NT2/D1 (cell line): ENCODE measurements around the gene LRRK1.

Experiments
- DNase-seq: peaks from one replicate; pipeline ENCODE4 v3.0.0-alpha.2; 2011; ENCODE audit warnings: low read depth, low spot score
- H3K27me3 ChIP-seq: 2 replicates; pipeline ENCODE4 v1.6.0; 2011; ENCODE audit warnings: mild to moderate bottlenecking; ENCODE audit not compliant: insufficient read length, insufficient read depth
- H3K36me3 ChIP-seq: 2 replicates; pipeline ENCODE4 v1.6.1; 2011; ENCODE audit warnings: mild to moderate bottlenecking, low read length, mixed read lengths; ENCODE audit not compliant: insufficient read depth, insufficient read length
- H3K4me1 ChIP-seq: 2 replicates; pipeline ENCODE4 v1.5.1; 2011; ENCODE audit not compliant: insufficient read depth, insufficient read length
- H3K4me3 ChIP-seq: 2 replicates; pipeline ENCODE4 v1.5.1; 2011; ENCODE audit warnings: low read depth; ENCODE audit not compliant: insufficient read length
- H3K9ac ChIP-seq: 2 replicates; pipeline ENCODE4 v1.6.0; 2011; ENCODE audit warnings: low read depth; ENCODE audit not compliant: insufficient read length
- H3K9me3 ChIP-seq: 2 replicates; pipeline ENCODE4 v1.5.1; 2011; ENCODE audit warnings: mild to moderate bottlenecking, low read length; ENCODE audit not compliant: insufficient read depth
- SUZ12 ChIP-seq: IDR thresholded peaks from 2 replicates; pipeline ENCODE4 v1.6.1; 2011; ENCODE audit not compliant: insufficient read length, insufficient read depth; ENCODE audit errors: extremely low read depth
- YY1 ChIP-seq: IDR thresholded peaks from 2 replicates; pipeline ENCODE4 v1.6.1; 2011; ENCODE audit not compliant: insufficient read length, insufficient read depth
- ZNF274 ChIP-seq: IDR thresholded peaks from 2 replicates; pipeline ENCODE4 v1.6.1; 2011; ENCODE audit warnings: mild to moderate bottlenecking, low read depth, low read length

LRRK1 gene

DNA sequence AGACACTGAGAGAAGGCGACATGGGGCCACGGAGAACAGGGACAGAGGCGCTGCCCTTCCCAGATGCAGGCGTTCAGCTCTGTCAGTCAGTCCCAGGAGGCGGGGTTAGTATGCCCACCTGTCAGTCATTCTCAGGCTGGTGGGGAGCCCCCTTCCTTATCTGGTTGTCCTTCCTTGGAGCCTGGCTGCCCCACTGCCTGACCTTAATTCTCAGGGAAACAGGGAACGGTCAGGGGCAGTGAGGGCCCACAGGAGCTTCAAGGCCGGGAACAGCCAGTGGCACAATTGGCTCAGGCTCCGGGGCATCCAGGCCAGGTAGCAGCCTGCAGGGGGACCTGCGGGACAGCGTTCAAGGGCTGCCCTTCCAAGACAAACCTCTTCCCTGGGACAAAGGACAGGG lies 199.5 kb downstream of the LRRK1 start:
- TF ChIP-seq YY1 (no peak), ZNF274 (no peak), SUZ12 (no peak)
- Histone ChIP-seq H3K27me3 (no peaks in the 10 kb centered on the region), H3K4me1 (peaks cover 22% of the 10 kb centered on the region), H3K36me3 (no peaks in the 10 kb centered on the region), H3K9ac (no peak overlapping the region), H3K4me3 (no peak overlapping the region), H3K9me3 (no peaks in the 10 kb centered on the region)
- no peak for DNase-seq

- TF ChIP-seq SUZ12 (no peak), ZNF274 (no peak), YY1 (no peak)
- DNase-seq, result no peak
- H3K9me3 ChIP-seq, result no peaks in the 10 kb centered on the region
- H3K4me3 ChIP-seq, result no peak overlapping the region
- H3K4me1 ChIP-seq, result peaks cover 21% of the 10 kb centered on the region
- no peak overlapping the region for H3K9ac ChIP-seq
- H3K36me3 ChIP-seq, result no peaks in the 10 kb centered on the region
- H3K27me3 ChIP-seq, result no peaks in the 10 kb centered on the region
These were observed 200.0 kb downstream of the LRRK1 start for GRCh38 chr15:101119181-101119580.
